Mucosa of gallbladder (tissue), 1 donor: Measurements from ENCODE around the gene CT55. TPM values are rescaled to one million over a fixed set of nuclear protein-coding genes. Genes with fewer than 3 reads are reported as not detected.

Experiments
- total RNA-seq: library from RNA; stranded (reverse); gene quantifications from one replicate; pipeline ENCODE4 v1.2.1, GENCODE V29; 2021
- donor health status: DM: no; HTN: no; CAD: no.

The CT55 gene
- total RNA-seq, 1 donor from 2014 or later: not detected

Other genes starting within 250 kb of the CT55 start
- 4.1 TPM for gene SMIM10, start 180.4 kb downstream of the CT55 start, total RNA-seq
- 11.5 TPM for gene RTL8B, start 148.9 kb downstream of the CT55 start, total RNA-seq
- gene RTL8C, start 139.0 kb downstream of the CT55 start, total RNA-seq: 114 TPM
- gene RTL8A, start 119.3 kb downstream of the CT55 start, total RNA-seq: 44.7 TPM
- gene SMIM10L2B, start 72.7 kb downstream of the CT55 start, total RNA-seq: 4.3 TPM
- not detected for gene ETDB, start 50.9 kb downstream of the CT55 start, total RNA-seq
- gene ETDA, start 80.7 kb upstream of the CT55 start, total RNA-seq: not detected
- gene ETDC, start 138.1 kb upstream of the CT55 start, total RNA-seq: not detected
- 8.8 TPM for gene ZNF75D, start 172.7 kb upstream of the CT55 start, total RNA-seq
- 4.7 TPM for gene ZNF449, start 173.4 kb upstream of the CT55 start, total RNA-seq